PC-9 (cell line): Measurements from ENCODE around the gene EZR. TPM values are rescaled to one million over a fixed set of nuclear protein-coding genes. Genes with fewer than 3 reads are reported as not detected.

Experiments
- BruUV-seq: library from RNA; stranded (reverse); fragments of 400-500 nt; replicated peaks from 2 replicates; lab custom pipeline; 2021; lab: Mats Ljungman, UMichigan
- CTCF ChIA-PET: fragments of 300-600 bp; sonication (Branson Sonifier 250); formaldehyde crosslinking; loops from one replicate; lab custom pipeline; 2022; ENCODE audit warnings: antibody characterized with exemption; lab: Charles Lee
- POLR2A ChIA-PET: fragments of 300-600 bp; sonication (Branson Sonifier 250); formaldehyde crosslinking; loops from one replicate; lab custom pipeline; 2022; ENCODE audit warnings: antibody characterized with exemption; ENCODE audit not compliant: unreplicated experiment; lab: Charles Lee
- DNase-seq, 2 experiments: peaks; one replicate each; pipeline versions ENCODE4 v3.0.0 to v3.0.0-alpha.2; 2015 to 2022; ENCODE audit warnings: mixed read lengths in 1 of 2
- H2AFZ ChIP-seq: fragments of 200-600 bp; sonication (generic); 2 replicates; pipeline ENCODE4 v1.8.1; 2017; ENCODE audit warnings: antibody characterized with exemption
- H3F3A ChIP-seq: fragments of 200-600 bp; sonication (generic); 2 replicates; pipeline ENCODE4 v1.8.1; 2017; ENCODE audit warnings: antibody characterized with exemption, mild to moderate bottlenecking, low read depth; ENCODE audit not compliant: insufficient read depth
- H3K27ac ChIP-seq: fragments of 200-600 bp; sonication (generic); 2 replicates; pipeline ENCODE4 v1.6.1; 2016; ENCODE audit warnings: mixed run types
- H3K27me3 ChIP-seq: fragments of 200-600 bp; sonication (generic); 2 replicates; pipeline ENCODE4 v1.6.1; 2016; ENCODE audit warnings: low read depth, mixed run types; ENCODE audit not compliant: insufficient read depth
- H3K36me3 ChIP-seq: fragments of 200-600 bp; sonication (generic); 2 replicates; pipeline ENCODE4 v1.6.1; 2016; ENCODE audit warnings: low read depth, mixed run types
- H3K4me1 ChIP-seq: fragments of 200-600 bp; sonication (generic); replicated peaks from 2 replicates; pipeline ENCODE4 v1.6.1; 2016; ENCODE audit warnings: mixed run types; ENCODE audit not compliant: insufficient read depth
- H3K4me2 ChIP-seq: fragments of 200-600 bp; sonication (generic); 2 replicates; pipeline ENCODE4 v1.6.1; 2017; ENCODE audit warnings: mixed run types
- H3K4me3 ChIP-seq: fragments of 200-600 bp; sonication (generic); 2 replicates; pipeline ENCODE4 v1.6.1; 2016; ENCODE audit warnings: mixed run types
- H3K79me2 ChIP-seq: fragments of 200-600 bp; sonication (generic); 2 replicates; pipeline ENCODE4 v1.6.1; 2017; ENCODE audit warnings: low read depth, mixed run types
- H3K9me2 ChIP-seq: fragments of 200-600 bp; sonication (generic); 2 replicates; pipeline ENCODE4 v1.8.1; 2017; ENCODE audit warnings: mild to moderate bottlenecking; ENCODE audit not compliant: insufficient read depth
- H3K9me3 ChIP-seq: fragments of 200-600 bp; sonication (generic); 2 replicates; pipeline ENCODE4 v1.8.1; 2016; ENCODE audit warnings: low read depth; ENCODE audit not compliant: insufficient read depth
- H4K20me1 ChIP-seq: fragments of 200-600 bp; sonication (generic); 2 replicates; pipeline ENCODE4 v1.8.1; 2017; ENCODE audit not compliant: insufficient read depth
- CTCF ChIP-seq: fragments of 200-600 bp; sonication (generic); conservative IDR thresholded peaks from 2 replicates; pipeline ENCODE4 v1.6.1; 2017; ENCODE audit warnings: mixed run types, antibody characterized with exemption, mild to moderate bottlenecking, moderate library complexity
- EZH2 ChIP-seq: fragments of 200-600 bp; sonication (generic); IDR thresholded peaks from 2 replicates; pipeline ENCODE4 v1.8.0; 2017; ENCODE audit warnings: antibody characterized with exemption, low read depth
- intact Hi-C: fragments of 100-400 bp; cut with micrococcal nuclease; formaldehyde crosslinking; loops from one replicate; pipeline ENCODE4 v1.10.0; 2022; ENCODE audit not compliant: unreplicated experiment
- total RNA-seq: library from RNA; stranded (reverse); gene quantifications from 2 replicates; pipeline ENCODE4 v1.2.3, GENCODE V29; 2021

Gene EZR
- total RNA-seq, 1 experiment from 2014 or later, result 240 TPM

DNA sequence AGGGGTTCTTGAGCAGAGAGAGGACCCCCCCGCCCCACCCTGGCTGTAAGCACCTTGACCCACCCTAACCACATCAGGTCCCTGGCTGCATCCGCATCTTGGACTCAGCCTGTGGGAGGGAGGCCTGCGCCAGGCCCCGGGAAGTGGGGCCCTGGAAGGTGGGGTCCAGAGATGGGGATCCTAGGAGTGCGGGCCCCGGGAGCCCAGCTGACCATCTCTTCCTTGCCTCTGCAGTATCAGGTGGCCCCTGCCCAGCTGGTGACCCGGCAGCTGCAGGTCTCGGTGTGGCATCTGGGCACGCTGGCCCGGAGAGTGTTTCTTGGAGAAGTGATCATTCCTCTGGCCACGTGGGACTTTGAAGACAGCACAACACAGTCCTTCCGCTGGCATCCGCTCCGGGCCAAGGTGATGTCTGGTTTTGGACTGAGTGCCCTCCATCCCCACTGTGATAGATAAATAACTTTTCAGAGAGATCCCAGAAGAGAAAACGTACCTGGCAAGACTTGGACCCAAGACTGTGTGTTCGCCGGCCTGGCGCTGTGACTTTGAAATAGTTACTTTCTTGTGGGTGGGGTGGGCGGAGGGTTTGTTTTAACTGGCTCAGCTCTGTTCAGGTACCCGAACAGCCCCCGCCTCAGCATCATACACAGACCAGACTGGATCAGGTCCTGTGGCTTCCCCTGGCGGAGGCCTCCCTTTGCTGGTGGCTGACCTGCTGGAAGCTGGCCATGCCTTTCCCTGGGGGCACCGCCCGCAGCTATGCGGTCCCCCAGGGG, 62.0 kb downstream of the EZR start:
- intact Hi-C loops, result no loop called here
- Histone ChIP-seq H3K9me3 (no peaks in the 10 kb centered on the region), H3K4me1 (peaks cover 12% of the 10 kb centered on the region), H3K36me3 (no peaks in the 10 kb centered on the region), H4K20me1 (no peaks in the 10 kb centered on the region), H3K4me2 (no peak overlapping the region), H3K9me2 (no peaks in the 10 kb centered on the region), H2AFZ (no peak overlapping the region), H3K27ac (no peak overlapping the region), H3K27me3 (no peaks in the 10 kb centered on the region), H3K4me3 (no peak overlapping the region), H3K79me2 (no peaks in the 10 kb centered on the region), H3F3A (peaks cover 19% of the 10 kb centered on the region; the same call in 1 of the 2 replicates)
- TF ChIP-seq EZH2 (no peak), CTCF (no peak)
- DNase-seq, result no peak
- CTCF ChIA-PET, result no interaction called here
- no TSS peak for BruUV-seq
- POLR2A ChIA-PET, result no interaction called here

DNA sequence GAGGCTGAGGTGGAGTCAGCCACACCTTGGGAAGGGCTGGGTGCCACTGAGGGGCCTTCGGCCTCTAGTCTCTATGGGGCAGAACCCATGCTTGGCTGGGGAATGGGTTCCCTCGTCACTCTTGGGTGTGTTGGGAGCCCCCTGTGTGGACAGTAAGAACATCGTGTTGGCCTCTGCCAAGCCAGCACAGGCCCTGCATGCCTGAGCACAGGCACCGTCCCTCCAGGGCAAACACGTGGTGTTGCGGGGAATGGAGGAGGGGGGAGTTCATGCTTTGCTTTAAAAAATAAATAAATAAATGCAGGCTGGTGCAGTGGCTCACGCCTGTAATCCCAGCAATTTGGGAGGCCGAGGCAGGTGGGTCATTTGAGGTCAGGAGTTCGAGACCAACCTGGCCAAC, 63.0 kb downstream of the EZR start:
- BruUV-seq, result no TSS peak
- H3K4me3 ChIP-seq, result no peak overlapping the region
- DNase-seq, result no peak
- TF ChIP-seq CTCF, result no peak
- TF ChIP-seq EZH2, result no peak
- CTCF ChIA-PET, result no interaction called here
- 0 out of 2 replicates have a peak, but pooled peaks cover 7% of the 10 kb centered on the region for H3K4me1 ChIP-seq
- H2AFZ ChIP-seq, result no peak overlapping the region
- no peak overlapping the region for H3K4me2 ChIP-seq
- no peaks in the 10 kb centered on the region for H3K9me3 ChIP-seq
- POLR2A ChIA-PET, result no interaction called here
- H3F3A ChIP-seq, result peaks cover 12% of the 10 kb centered on the region; the same call in 1 of the 2 replicates
- no peaks in the 10 kb centered on the region for H3K27me3 ChIP-seq
- no peaks in the 10 kb centered on the region for H3K36me3 ChIP-seq
- intact Hi-C loops, result no loop called here
- H3K79me2 ChIP-seq, result no peaks in the 10 kb centered on the region
- no peaks in the 10 kb centered on the region for H3K9me2 ChIP-seq
- no peak overlapping the region for H3K27ac ChIP-seq
- no peaks in the 10 kb centered on the region for H4K20me1 ChIP-seq

- ChIA-PET POLR2A (no interaction called here), CTCF (no interaction called here)
- no peak overlapping the region for H3K4me2 ChIP-seq
- H3F3A ChIP-seq, result peaks cover 8% of the 10 kb centered on the region; the same call in 1 of the 2 replicates
- H3K4me3 ChIP-seq, result no peak overlapping the region
- no peaks in the 10 kb centered on the region for H3K36me3 ChIP-seq
- 0 out of 2 replicates have a peak, but pooled peaks cover 7% of the 10 kb centered on the region for H3K4me1 ChIP-seq
- no peaks in the 10 kb centered on the region for H3K27me3 ChIP-seq
- TF ChIP-seq CTCF (no peak), EZH2 (no peak)
- no peaks in the 10 kb centered on the region for H3K9me2 ChIP-seq
- no peaks in the 10 kb centered on the region for H3K9me3 ChIP-seq
- no peak overlapping the region for H2AFZ ChIP-seq
- DNase-seq, result no peak
- intact Hi-C loops, result no loop called here
- H3K27ac ChIP-seq, result no peak overlapping the region
- H3K79me2 ChIP-seq, result no peaks in the 10 kb centered on the region
- no TSS peak for BruUV-seq
- H4K20me1 ChIP-seq, result no peaks in the 10 kb centered on the region
Measured at GRCh38 chr6:158755636-158756035, 63.5 kb downstream of the EZR start.
